ENCODE data around the gene ZBTB7A. TPM values are rescaled to one million over a fixed set of nuclear protein-coding genes. Genes with fewer than 3 reads are reported as not detected.

The ZBTB7A gene
- total and polyA plus RNA-seq, 11 donors = 14.6 to 65.0 (median 28.6) TPM

DNA sequence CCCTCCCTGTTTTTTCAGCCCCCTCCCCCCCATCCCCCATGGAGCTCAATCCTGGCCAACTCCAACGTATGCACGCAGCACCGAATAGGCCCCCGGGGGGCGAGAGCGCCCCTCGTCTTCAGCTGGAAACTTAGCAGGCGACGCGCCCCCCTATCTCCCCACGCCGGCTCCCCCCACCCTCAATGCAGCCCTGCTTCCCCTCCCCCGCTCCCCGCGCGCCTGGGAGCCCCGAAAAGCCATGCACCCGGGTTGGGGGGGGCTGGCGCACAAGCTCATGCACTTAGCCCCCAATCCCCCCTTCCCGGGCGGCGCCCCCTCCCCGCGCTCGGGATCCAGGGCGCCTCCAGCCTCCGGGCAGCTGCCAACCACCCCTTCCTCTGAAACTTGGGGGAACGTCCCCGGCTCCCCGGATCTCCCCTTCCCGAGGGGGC, 508 bp downstream of the ZBTB7A start:
- peaks cover 8 to 51% (median 38%) of the 10 kb centered on the region in 12 donors for H3K4me1 ChIP-seq
- H3K36me3 ChIP-seq = peaks cover 0 to 9% (median 0%) of the 10 kb centered on the region in 9 donors
- H3K27ac ChIP-seq = peak overlapping the region; percentile 95 to 100 (median 99)
- intact Hi-C loops (cut with DNase I) = loop anchor here in 2 of 10 donors (2.0 to 5.0 kb wide), 2 partner anchors 57 to 79 kb away; partner anchors contain the start of gene EEF2 (in 2 of the 2)
- WGBS, 4 donors = 1 to 3% (median 1%) methylated on average over 20 to 31 of the region's 31 CpGs; no CpG with 5 or more reads in 1 of the 4 donors
- no peaks in the 10 kb centered on the region for H3K27me3 ChIP-seq
- DNase-seq = peak in 3 of 5 donors; percentile 61 to 80 (median 79)
- TF ChIP-seq POLR2A (IDR thresholded peaks at IDR 0.05) = no peak
- no peak for TF ChIP-seq CTCF (IDR thresholded peaks at IDR 0.05)
- no peaks in the 10 kb centered on the region for H3K9me3 ChIP-seq
- no peak for ATAC-seq
- H3K4me3 ChIP-seq = peak overlapping the region; percentile 91 to 100 (median 97)

DNA sequence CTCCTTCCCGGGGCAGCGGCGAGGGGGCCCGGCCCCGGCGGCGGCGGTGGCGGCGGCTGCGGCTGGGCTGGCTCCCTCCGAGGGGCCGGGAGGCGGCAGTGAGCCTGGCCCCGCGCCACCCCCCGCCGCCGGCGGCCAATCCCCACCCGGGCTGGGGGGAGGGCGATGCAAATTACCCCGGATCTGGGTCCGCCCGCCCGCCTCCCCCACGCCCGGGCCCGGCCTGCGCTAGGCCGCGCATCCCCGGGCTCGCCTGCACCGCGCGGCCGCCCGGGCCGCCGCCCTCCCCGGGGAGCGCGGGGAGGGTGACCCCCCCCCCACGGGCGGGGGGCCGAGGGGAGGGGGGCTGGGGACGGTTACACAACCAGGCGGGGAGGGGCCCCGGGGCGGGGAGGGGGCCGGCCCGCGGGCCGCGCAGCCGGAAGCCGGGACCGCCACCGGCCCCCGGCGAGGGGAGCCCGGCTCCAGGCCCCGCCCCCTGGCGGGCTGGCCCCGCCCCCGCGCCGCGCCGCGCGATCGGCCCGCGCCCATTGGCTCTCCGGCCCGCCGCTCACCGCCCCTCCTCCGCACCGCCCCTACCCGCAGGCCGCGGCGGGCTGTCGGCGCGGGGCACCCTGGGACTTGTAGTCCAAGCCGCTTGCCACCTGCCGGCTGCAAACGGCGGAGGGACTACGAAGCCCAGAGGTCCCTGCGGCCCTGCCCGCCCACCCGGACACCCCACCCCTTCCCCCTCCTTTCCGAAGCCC, 1.1 kb downstream of the ZBTB7A start:
- ATAC-seq (peak; percentile 80 to 91 (median 85)), DNase-seq (peak; percentile 98 to 99 (median 98))
- Histone ChIP-seq H3K4me3 (peak overlapping the region in 11 of 12 donors; percentile 91 to 100 (median 97)), H3K36me3 (peaks cover 0 to 9% (median 0%) of the 10 kb centered on the region in 9 donors), H3K9me3 (no peaks in the 10 kb centered on the region), H3K27ac (peak overlapping the region; percentile 91 to 100 (median 99)), H3K27me3 (no peaks in the 10 kb centered on the region), H3K4me1 (peaks cover 8 to 57% (median 44%) of the 10 kb centered on the region in 12 donors)
- TF ChIP-seq CTCF (IDR thresholded peaks at IDR 0.05) (peak in 1 of 12 donors; percentile 7), POLR2A (IDR thresholded peaks at IDR 0.05) (no peak)
- intact Hi-C loops (cut with DNase I) = loop anchor here in 2 of 10 donors (2.0 to 5.0 kb wide), 2 partner anchors 57 to 78 kb away; partner anchors contain the start of gene EEF2 (in 2 of the 2)
- WGBS, 4 donors = 0 to 1% (median 0%) methylated on average over 5 to 98 of the region's 98 CpGs

DNA sequence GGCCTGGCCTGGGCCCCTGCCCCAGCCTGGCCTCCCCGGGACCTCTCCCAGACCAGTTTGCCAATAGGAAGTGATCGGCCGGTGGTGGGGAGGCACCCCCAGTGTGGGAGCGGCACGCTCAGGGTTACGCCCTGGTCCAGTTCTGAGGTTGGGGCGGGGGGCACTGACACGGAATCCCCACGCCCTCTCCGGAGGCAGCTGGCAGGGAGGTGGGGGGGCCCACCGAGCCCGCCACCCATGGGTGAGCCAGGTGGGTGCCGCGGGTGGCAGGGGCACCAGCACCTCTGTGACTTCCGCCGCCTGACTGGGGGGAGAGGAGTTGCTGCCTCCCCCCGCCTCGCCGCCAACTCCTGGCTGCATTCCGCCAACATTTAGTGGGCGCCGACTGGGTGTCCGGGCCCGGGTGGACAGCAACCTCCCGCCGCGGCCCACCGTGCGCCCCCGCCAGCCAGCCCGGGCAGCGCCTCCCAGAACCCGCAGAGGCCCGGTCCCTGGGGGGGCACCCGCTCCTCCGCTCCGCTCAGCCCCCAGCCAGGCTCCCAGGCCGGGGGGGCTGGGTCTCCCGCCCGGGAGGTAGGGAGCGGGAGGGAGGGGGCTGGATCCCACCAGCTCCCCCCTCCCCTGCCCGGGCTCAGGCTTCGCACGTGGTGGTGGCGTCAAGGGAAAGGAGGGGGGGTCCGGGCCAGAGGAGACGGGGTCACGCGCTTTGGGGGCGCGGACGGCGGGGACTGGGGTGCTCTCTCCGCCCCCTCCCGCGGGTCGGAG, 2.0 kb downstream of the ZBTB7A start:
- peak in 1 of 4 donors; percentile 3 for ATAC-seq
- H3K9me3 ChIP-seq = no peaks in the 10 kb centered on the region
- peaks cover 15 to 66% (median 53%) of the 10 kb centered on the region in 12 donors for H3K4me1 ChIP-seq
- no peaks in the 10 kb centered on the region for H3K27me3 ChIP-seq
- WGBS, 4 donors = 0 to 3% (median 1%) methylated on average over 25 to 57 of the region's 57 CpGs
- intact Hi-C loops (cut with DNase I) = loop anchor here in 5 of 10 donors (5.0 kb wide), 3 partner anchors 47 to 77 kb away; partner anchors contain the start of genes PIAS4 (in 3 of the 5) and EEF2 (in 2 of the 5)
- TF ChIP-seq CTCF (IDR thresholded peaks at IDR 0.05) = no peak
- TF ChIP-seq POLR2A (IDR thresholded peaks at IDR 0.05) = no peak
- H3K4me3 ChIP-seq = peak overlapping the region; percentile 52 to 100 (median 82)
- H3K36me3 ChIP-seq = peaks cover 0 to 9% (median 0%) of the 10 kb centered on the region in 9 donors
- H3K27ac ChIP-seq = peak overlapping the region; percentile 87 to 99 (median 98)
- DNase-seq = peak; percentile 70 to 79 (median 72)
